ENCODE results near the gene SPATA33.
"Not testable (repeated sequence)": the region's sequence is repeated elsewhere in the genome, so short reads cannot be mapped to it uniquely, and the experiment has no call there.

SPATA33 gene

DNA sequence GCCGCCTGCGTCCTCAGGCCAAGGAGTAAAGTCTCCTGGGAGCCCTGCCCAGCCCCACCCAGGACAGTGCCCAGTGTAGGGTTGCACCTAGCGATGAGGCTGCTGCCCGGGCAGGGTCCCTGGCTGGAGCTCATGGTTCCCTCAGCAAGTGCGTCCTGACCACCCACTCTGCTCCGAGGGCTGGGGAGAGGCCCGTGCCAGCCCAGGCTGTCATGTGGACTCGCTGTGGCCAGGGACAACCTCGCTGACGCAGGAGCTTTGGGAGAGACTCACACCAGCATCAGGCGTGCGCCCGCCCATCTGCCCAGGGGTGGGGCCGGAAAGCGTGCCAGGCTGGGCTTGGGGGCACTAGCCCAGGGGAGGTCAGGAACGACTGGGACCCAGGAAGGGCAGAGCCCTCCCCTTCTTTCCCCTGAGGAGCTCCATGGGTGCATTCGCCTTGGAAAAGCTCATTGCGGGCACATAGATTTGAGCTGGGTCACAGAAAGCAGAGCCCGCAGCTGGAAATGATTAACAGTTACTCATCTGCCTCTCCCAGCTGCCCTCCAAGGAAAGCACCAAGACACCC, 24.5 kb upstream of the SPATA33 start:
- DNase-seq (ENCODE audit: low read depth) = no peak
- no peak overlapping the region for H3K4me3 ChIP-seq (ENCODE audit: low read depth, low read length)
- TF ChIP-seq CTCF (conservative IDR thresholded peaks at IDR 0.05; ENCODE audit: low read depth, low read length) = no peak

GRCh38 chr16:89634463-89635385, 22.9 kb upstream of the SPATA33 start:
- DNase-seq (ENCODE audit: low read depth); H3K4me3 ChIP-seq (ENCODE audit: low read depth, low read length): not testable (repeated sequence)

DNA sequence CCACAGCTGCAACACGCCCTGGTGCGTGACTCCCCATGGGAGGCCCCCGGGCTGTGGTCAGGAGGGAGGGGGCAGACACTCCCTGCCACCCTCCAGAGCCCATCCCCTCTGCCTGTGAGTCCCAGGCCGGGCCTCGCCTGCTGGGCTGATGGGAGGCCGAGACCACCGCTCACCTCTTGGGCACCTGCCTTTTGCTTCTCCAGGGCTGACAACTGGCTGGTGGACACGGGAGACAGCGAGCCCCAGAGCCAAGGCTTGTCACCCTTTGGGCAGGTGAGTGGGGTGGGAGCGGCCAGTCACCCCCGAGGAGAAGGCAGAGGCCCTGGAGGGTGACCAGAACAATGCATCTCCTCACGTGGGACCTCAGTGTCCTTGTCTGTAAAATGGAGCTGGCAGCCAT, 21.0 kb upstream of the SPATA33 start:
- no peak for TF ChIP-seq CTCF (conservative IDR thresholded peaks at IDR 0.05; ENCODE audit: low read depth, low read length)
- H3K4me3 ChIP-seq (ENCODE audit: low read depth, low read length) = no peak overlapping the region
- DNase-seq (ENCODE audit: low read depth) = no peak

- no peak overlapping the region for H3K4me3 ChIP-seq (ENCODE audit: low read depth, low read length)
- TF ChIP-seq CTCF (conservative IDR thresholded peaks at IDR 0.05; ENCODE audit: low read depth, low read length) = no peak
- no peak for DNase-seq (ENCODE audit: low read depth)
Measured at GRCh38 chr16:89637379-89637778, 20.3 kb upstream of the SPATA33 start.

DNA sequence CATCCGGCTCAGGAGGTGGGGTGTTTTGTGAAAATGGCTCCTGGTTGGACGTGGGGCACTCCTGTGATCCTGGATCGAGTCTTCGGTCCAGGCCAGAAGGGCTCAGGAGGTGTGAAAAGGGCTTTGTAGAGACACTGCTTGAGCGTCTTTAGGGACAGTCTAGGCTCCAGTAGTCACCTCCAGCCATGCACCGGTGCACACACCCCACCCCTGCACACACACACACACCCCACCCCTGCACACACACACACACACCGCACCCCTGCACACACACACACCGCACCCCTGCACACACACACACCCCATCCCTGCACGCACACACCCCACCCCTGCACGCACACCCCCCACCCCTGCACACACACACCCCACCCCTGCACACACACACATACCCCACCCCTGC, 19.2 kb upstream of the SPATA33 start:
- TF ChIP-seq CTCF (conservative IDR thresholded peaks at IDR 0.05; ENCODE audit: low read depth, low read length) = no peak
- DNase-seq (ENCODE audit: low read depth) = no peak
- no peak overlapping the region for H3K4me3 ChIP-seq (ENCODE audit: low read depth, low read length)

- no peak for DNase-seq (ENCODE audit: low read depth)
- TF ChIP-seq CTCF (conservative IDR thresholded peaks at IDR 0.05; ENCODE audit: low read depth, low read length) = no peak
- H3K4me3 ChIP-seq (ENCODE audit: low read depth, low read length) = no peak overlapping the region
Measured at GRCh38 chr16:89639385-89639784, 18.3 kb upstream of the SPATA33 start.

GRCh38 chr16:89641458-89642119, 16.0 kb upstream of the SPATA33 start:
- DNase-seq (ENCODE audit: low read depth) = no peak
- H3K4me3 ChIP-seq (ENCODE audit: low read depth, low read length) = no peak overlapping the region
- no peak for TF ChIP-seq CTCF (conservative IDR thresholded peaks at IDR 0.05; ENCODE audit: low read depth, low read length)

Data from choroid plexus epithelial cell (primary cell).